ENCODE results near the gene SORBS1.

Gene SORBS1

DNA sequence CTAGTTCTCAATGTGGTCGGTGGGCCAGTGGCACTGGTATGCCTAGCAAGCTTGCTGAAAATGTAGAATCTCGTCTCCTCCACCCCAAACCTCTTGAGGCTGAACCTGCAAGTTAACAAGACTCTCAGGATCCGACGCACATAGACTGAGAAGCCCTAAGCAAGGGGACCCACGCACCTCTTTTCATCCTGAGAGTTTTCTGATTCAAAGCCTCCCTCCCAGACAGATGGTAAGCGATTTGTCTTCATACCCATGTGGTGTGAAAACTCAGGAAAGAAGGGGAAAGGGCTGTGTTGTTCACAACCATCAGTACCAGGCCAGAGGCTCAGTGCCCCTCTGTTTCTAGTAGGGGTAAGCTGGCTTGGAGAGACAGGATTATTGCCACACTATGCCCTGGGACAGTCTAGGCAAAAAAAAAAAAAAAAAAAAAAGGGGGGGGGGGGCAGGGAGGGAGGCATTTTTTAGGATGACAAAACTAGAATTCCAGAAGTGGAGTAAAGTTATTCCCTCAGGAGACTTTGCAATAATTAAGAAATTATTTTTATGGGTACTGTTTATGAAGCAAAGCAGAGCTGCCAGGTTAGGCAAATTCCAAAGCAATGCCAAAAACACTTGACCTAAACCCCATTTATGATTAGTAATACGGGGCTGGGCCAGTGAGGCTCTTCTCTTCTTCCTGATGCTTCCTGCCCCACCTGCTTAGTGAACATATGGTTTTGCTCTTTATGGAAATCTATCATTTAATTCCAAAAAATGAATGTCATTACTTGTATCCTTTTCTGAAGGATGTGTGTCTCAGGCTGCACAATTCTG is 152.8 kb downstream of the SORBS1 start:
- DNase-seq = no peak

DNA sequence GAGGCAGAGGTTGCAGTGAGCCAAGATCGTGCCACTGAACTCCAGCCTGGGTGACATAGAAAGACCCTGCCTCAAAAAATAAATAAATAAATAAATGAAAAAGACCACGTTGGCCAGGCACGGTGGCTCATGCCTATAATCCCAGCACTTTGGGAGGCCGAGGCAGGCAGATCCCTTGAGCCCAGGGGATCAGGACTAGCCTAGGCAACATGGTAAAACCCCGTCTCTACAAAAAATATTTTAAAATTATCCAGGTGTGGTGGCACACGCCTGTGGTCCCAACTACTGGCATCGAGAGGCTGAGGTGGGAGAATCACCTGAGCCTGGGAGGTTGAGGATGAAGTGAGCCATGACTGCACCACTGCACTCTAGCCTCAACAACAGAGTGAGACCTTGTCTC is 153.6 kb downstream of the SORBS1 start:
- no peak for DNase-seq

DNA sequence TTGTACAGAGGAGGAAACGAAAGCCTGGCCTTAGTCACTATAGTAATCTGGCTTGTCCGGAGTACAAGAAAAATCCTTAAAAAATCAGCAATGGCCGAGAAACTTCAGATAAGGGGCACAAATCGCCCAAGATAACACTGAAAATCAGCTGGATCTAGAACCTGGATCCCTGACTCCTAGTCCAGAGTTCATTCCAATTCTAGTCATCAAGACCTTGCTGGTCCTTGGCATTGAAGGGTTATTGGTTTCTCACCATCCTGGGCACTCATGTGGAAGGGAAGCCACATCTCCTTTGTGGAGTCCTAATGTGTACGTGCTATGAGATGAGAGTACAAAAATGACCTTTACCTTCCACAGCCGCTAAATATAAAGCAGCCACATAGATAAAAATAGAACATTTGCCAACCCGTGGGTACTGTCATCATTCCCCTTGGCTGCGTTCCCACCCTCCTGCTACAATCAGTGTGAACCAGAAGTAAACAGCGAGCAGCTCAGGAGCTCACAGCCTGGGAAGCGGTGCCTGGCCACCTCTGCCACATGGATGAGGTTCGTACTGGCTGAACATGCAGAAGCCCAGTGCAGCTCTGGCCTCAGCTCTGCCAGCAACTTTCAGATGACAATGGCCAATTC is 154.4 kb downstream of the SORBS1 start:
- no peak for DNase-seq

DNA sequence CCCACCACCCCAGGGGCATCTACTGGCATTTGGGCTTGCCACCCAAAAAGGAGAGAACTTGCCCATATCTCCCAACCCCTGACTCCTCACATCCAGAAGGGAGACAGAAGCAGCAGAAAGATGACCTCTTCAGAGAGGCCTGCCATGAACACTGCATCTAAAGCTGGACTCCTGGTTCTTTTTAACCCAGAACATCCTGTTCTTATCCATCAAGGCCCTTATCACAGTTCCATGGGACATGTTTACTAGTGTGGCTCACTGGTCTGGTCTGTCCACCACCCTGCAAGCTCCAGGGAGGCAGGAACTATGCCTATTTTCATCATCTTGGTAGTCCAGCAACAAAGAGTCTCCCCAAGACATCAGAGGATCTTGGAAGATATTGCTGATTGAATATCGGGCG is 155.5 kb downstream of the SORBS1 start:
- no peak for DNase-seq

DNA sequence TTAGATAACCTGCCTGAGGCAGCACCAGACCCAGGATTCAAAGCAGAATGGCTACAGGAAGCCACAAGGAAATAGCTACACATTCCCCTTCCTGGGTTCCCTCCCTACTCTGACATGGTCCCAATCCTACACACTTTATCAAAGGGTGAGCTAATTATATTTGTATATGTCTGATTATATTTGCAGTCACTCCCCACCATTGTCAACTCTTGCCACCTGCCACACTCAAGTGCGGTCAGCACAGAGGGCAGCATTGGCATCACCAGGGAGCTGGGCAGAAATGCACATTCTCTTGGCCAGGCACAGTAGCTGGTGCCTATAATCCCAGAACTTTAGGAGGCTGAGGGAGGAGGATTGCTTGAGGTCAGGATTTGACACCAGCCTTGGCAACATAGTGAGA is 156.3 kb downstream of the SORBS1 start:
- DNase-seq = no peak

DNA sequence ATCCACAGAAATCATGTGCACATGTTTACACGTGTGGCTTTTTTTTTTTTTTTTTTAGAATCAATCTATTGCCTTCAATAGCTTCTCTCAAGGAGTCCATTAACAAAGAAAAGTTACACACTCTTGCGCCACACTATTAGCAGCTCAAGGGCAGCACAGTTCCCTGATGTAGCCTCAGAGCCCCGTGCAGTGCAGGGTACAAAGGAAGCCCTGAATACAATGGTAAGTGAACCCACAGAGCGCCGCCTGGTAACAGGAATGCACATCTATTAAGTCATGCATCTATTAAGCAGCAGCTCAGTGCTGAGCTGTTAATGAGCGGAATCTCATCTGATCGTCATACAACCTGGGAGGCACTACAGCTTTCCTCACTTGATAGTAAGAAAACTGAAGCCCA is 156.7 kb downstream of the SORBS1 start:
- DNase-seq = no peak

DNA sequence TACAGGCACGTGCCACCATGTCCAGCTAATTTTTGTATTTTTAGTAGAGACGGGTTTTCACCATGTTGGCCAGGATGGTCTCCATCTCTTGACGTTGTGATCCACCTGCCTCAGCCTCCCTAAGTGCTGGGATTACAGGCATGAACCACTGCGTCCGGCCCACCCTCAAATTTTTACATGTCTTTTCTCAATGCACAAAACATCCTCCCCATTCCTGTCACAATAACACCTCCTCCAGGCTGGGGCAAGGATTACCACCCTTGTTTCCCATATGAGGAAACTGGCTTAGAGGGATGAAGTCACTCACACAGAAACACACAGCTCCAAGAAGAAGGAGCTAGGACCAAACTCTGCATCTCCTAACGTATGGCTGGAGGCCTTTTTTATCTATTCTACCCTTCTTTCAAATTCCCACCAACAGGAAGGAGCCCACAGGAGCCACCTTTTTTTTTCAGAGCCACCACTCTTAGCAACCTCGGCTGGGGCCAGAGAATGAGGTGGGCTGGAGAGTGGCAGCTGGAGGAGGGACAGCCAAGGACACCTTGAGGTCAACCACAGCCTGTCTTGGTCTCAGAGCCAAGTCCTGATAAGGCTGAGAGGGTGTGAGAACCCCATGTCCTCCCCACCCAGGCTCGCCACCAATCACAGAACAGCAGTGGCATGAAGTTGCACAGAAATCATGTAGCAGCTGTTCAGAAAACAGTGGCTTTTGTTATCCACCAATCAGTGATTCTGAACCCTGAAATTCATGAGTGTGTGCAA is 157.3 kb downstream of the SORBS1 start:
- DNase-seq = no peak

DNA sequence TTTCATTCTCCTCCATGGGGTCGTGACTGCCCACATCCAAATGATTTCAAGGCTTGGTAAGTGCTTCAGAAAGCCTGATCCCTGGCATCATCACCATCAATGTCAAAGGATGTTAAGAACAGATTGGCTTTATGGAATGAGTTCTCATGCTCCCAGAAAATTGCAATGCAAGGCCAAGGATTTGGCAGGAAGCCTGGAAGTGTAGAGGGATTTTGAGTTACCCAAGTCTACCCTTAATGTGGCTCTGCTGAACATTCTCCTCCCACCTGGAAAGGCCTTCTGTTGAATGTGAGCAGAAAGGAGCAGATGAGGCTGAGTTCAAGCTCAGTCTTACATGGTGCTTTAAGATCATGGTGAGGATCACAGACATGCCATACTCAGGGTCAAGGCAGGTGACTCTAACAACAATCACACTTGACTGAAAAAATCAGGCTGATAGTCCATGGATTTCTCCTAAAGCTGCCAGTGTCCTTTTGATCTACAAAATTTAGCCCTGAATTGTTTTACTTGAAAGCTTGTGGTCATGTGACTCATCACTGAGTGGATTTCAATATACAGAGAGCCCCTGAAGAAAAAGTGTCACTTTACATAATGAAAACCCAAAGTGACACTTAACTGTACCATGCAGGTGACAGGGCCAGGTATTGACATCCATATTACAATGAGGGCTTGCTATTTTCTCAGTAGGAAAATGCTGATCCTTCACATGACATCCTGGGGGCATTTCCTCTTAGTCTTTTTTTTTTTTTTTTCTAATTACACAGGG is 159.3 kb downstream of the SORBS1 start:
- DNase-seq = no peak

DNA sequence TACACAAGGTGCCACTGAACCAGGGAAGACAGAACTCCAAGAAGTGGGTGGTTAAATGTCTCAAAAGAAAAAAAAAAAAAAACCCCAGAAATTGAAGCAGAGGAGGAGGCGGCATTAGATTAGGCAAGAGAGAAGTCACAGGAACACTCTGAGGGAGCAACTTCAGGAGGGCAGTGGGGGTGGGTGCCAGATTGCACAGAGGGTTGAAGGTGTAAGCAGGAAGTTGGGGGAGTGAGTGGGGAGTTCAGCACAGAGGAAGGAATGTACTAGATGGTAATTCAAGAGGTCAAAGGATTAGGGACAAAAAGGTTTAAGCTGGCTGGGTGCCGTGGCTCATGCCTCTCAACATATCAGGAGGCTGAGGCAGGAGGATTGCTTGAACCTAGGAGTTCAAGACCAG is 160.4 kb downstream of the SORBS1 start:
- no peak for DNase-seq

DNA sequence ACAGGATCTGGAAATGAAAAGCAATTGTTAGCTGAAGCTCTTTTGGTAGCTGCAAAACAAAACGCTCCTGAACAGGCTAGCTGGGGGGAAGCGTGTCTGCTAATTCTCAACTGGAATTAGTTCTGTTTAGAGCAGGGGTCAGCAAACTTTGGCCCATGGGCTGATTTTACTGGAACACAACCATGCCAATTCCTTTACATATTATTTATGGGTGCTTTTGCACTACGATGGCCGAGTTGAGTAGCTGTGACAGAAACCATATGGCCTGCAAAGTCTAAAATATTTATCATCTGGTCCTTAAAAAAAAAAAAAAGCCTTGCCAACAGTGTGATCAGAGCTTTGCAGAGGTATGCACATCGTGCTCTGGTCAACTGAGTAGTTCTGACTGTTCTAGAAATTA is 162.0 kb downstream of the SORBS1 start:
- DNase-seq = no peak

DNA sequence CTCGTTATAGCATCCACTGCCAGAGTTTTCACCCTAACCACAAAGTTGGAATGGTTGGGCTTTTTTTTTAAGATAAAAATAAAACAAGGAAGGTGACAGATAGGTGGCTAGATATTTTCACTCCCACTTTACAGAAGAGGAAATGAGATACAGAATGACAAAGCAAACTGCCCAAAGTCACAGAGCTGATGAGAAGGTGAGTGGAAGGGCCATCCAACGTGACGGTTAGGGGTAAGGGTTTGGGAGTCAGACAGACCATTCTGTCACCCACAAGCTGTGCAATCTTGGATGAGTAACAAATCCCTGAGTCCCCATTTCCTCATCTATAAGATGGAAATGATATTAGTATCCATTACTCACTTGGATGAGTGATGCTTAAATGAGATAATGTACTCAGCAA is 163.4 kb downstream of the SORBS1 start:
- no peak for DNase-seq

DNA sequence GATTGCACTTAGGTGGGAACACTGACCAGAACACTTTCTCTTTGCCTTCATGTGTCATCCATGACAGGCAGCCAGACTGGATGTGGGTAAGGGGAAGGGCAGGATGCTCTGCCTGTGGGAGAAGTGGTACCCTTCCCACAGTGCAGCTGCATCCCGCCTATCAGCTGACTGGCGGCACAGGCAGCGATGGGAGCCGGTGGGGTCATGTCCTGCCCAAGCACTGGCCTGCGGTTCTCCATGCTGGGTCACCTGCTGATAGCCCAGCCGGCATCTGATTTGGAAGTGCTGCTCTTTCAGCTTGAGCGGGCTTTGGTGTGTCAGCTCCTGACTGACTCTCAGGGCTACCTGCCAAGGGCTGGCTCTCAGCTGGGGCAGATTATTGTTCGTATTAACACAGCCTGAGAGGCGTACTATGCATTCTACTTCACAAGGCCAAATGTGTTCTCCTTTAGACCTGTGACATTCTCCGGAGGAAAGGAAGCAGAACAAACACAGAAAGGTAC is 165.2 kb downstream of the SORBS1 start:
- no peak for DNase-seq

DNA sequence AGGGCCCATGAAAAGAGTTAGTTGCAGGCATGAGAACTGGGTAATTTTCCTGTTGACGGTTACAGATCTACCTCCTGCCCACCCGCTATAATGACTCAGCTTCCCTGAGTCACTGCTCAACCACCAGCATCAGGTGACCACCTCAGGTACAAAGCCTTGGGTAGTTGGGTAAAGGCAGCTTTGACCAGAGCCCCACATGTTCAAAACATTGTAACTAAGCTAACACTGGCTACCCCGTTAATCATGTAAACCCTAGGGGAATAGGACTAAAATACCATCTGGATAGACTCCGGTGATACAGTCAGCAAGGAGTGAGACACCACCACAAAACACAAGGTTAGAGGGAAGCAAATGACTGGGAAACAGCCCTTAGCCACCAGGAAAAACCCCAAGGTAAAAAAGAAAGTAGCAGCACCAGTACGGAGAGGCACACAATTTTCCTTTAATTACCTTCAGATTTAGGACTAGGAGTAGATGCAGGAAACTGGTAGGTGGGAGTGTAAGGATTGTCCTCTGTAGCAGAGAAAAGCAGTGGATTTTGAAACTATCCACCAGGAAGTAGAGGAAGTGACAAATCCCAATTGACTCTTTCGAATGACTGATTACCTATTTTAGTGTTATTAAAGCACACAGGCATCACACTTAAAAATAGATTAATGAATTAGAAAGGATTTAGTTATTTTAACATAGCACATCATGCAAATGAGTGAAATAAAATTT is 166.8 kb downstream of the SORBS1 start:
- DNase-seq = no peak

DNA sequence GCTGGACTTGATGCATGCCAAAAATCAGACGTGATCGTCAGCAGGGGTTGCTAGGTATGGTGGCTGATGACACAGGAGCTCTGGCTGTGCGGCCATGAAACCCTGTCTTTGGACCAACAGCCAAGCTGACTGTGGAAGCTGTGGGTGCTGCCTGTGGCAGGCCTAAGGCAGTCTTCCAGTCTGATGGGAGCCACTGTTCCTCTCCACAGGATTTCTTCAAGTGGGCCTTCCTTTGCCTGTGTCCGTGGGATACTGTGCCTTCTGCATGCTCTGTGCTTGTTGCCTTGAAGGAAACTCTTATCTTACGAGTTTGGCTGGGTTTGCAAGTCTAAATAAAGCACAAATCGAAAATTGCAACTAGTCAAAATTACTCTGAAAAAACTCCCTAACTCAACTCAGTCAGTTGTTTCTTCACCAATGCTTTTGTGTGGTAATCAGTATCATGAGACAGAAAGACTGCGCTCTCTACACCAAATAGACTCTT is 168.4 kb downstream of the SORBS1 start:
- DNase-seq = no peak

DNA sequence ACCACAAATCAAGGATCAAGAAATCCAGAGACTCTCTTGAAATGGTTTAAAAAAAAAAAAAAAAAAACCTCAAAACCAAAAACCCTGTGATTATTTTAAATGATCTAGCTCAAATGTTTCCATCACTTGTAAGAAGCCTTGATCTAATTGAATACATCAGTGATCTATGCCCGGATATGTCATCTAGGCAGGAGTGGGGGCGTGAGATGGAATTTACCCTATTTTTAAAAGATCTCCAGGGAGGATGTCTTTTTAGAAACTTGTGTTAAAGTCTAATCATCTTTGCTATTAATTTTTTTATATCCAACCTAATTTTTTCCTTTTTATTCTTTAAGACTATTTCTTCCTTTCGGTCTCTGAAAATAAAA is 169.0 kb downstream of the SORBS1 start:
- no peak for DNase-seq

DNA sequence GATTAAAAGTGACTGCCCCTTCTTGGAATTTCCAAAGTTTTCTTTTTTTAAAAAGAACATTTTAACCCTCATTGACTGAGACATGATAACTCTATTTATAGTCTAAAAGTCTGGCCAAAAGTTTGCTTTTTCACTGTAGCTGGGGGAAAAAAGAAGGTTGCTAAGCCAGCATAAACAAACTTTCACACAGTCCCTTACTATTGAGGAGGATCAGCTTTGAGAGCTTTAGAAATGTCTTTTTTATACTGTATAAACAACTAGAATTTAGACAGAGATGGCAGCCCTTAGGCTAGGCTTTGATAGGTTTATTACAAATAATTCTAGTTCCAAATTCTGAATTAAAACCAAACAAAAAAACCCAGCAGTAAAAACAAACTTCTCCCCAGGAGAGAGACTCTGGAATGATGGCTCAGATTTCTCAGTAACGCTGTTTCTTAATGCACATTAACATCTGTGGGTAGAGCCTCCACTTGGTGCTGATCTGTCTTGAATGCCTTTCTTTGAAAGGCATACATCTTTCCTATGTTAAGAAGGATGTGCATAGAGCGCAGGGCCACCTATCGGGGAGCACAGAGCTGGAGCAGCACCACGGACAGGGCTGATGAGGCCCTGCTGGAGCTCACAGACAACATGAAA is 169.5 kb downstream of the SORBS1 start:
- DNase-seq = peak; percentile 66

DNA sequence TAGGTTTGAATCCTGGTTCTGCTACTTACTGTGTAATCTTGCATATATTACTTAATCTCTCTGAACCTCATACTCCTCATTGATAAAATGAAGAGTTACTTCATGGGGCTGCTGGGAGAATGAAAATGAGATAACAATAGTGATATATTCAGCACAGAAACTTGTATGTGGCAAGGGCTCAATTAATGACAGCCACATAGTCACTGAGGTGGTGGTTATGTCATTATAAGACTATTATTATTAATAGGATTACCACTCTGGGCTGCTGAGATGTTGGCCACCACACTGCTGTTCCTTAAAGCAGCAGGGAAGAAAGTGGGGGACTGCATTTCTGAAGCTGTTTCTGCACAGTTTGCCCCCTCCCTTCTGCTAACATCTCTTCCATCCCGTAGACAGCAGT is 170.0 kb downstream of the SORBS1 start:
- DNase-seq = no peak

DNA sequence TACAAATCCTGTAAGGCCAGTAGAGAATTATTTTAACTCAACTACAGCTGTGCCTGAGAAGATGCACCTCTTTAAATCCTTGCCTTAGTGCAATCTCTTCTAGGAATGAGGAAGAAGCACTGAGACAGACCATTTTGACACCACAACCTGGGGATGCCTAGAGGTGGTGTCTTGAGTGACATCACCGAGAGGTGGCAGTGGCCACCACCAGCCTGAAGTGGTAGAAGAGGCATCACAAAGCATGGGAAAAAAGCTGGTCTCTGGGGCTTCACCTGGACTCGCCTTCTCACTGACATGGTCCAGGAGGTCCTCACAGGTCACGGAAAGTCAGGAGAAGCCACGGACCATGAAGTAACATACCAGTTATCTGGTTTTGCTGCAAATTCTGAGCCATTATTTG is 171.2 kb downstream of the SORBS1 start:
- no peak for DNase-seq

DNA sequence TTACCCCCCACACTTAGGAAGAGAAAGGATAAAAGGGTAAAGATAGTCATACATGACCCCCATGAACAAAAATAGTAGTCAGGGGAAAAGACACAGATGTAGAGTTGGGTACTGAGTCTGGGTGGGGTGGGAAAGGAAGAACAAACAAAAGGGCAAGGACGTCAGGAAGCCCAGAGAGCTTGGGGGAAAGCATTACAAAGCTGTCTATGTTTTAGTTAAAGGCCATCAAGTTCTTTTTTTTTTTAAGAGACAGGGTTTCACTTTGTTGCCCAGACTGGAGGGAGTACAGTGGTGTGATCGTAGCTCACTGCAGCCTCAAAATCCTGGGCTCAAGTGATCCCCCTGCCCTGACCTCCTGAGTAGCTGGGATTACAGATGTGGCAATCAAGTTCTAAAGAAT is 172.0 kb downstream of the SORBS1 start:
- DNase-seq = no peak

DNA sequence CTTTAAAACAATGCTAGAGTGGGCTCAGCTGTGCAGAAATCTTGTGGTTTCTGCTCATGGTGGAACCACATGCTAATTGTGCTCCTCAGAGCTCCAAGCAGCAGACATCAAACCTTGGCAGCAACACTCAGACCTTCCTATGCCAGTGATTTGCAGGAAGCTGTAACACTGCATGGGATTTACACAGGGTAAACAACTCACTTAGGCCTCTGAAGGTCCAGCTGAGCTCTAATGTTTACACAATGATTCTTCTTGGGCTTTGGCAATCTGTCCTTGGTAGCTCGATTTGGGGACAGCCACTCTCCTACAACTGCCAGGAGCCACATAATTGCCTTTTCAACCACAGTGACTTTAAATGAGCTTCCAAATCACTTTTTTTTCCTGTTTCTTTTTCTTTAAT is 172.6 kb downstream of the SORBS1 start:
- DNase-seq = peak; percentile 15

DNA sequence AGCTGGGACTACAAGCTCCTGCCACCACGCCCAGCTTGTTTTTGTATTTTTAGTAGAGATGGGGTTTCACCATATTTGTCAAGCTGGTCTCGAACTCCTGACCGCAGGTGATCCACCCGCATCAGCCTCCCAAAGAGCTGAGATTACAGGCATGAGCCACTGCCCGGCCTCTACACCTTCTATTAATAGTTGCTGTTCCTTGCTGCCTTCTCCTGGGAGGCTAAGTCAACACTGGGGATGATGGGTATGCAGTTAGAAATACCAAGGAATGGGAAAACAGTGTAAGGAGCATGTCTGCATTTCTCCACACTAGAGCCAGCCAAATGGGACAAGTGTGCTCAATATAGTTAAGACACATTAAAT is 173.1 kb downstream of the SORBS1 start:
- DNase-seq = peak; percentile 48

Data from fibroblast of skin of back (primary cell).